Smooth muscle cell (in vitro differentiated cells): ENCODE results near the gene INPP5A. TPM values are rescaled to one million over a fixed set of nuclear protein-coding genes. Genes with fewer than 3 reads are reported as not detected.

Experiments
- DNase-seq: peaks from one replicate; lab custom pipeline; 2025; ENCODE audit not compliant: unreplicated experiment; lab: John Stamatoyannopoulos, UW
- H2AFZ ChIP-seq: fragments of 200-600 bp; sonication (generic); 2 replicates; pipeline ENCODE4 v1.6.0; 2016; ENCODE audit warnings: antibody characterized with exemption, low read depth, mild to moderate bottlenecking
- H3F3A ChIP-seq: fragments of 200-600 bp; sonication (generic); 2 replicates; pipeline ENCODE4 v1.6.0; 2017; ENCODE audit warnings: antibody characterized with exemption, low read depth
- H3K27ac ChIP-seq: fragments of 200-600 bp; sonication (generic); 2 replicates; pipeline ENCODE4 v1.5.1; 2016; ENCODE audit warnings: low read depth, mild to moderate bottlenecking
- H3K27me3 ChIP-seq: fragments of 200-600 bp; sonication (generic); 2 replicates; pipeline ENCODE4 v1.6.1; 2016; ENCODE audit warnings: low read depth, mild to moderate bottlenecking
- H3K36me3 ChIP-seq: fragments of 200-600 bp; sonication (generic); 2 replicates; pipeline ENCODE4 v1.5.1; 2016; ENCODE audit warnings: low read depth
- H3K4me1 ChIP-seq: fragments of 200-600 bp; sonication (generic); 2 replicates; pipeline ENCODE4 v1.5.1; 2016; ENCODE audit warnings: low read depth
- H3K4me2 ChIP-seq: fragments of 200-600 bp; sonication (generic); 2 replicates; pipeline ENCODE4 v1.6.0; 2016; ENCODE audit warnings: mild to moderate bottlenecking
- H3K4me3 ChIP-seq: fragments of 200-600 bp; sonication (generic); 2 replicates; pipeline ENCODE4 v1.5.1; 2016; ENCODE audit warnings: mild to moderate bottlenecking
- H3K79me2 ChIP-seq: fragments of 200-600 bp; sonication (generic); 2 replicates; pipeline ENCODE4 v1.6.0; 2016; ENCODE audit warnings: low read depth, mild to moderate bottlenecking
- H3K9ac ChIP-seq: fragments of 200-600 bp; sonication (generic); 2 replicates; pipeline ENCODE4 v1.6.0; 2016; ENCODE audit warnings: low read depth
- H3K9me3 ChIP-seq: fragments of 200-600 bp; sonication (generic); replicated peaks from 2 replicates; pipeline ENCODE4 v1.5.1; 2016; ENCODE audit warnings: low read depth
- H4K20me1 ChIP-seq: fragments of 200-600 bp; sonication (generic); 2 replicates; pipeline ENCODE4 v1.6.0; 2016; ENCODE audit warnings: low read depth
- CTCF ChIP-seq: fragments of 200-600 bp; sonication (generic); IDR thresholded peaks from 2 replicates; pipeline ENCODE4 v1.5.1; 2017; ENCODE audit warnings: borderline replicate concordance, mild to moderate bottlenecking, antibody characterized with exemption; ENCODE audit not compliant: insufficient read depth, poor library complexity, severe bottlenecking
- WGBS: methylation state at CpG from one replicate; pipeline ENCODE4 v1.1.7; 2016; ENCODE audit warnings: low lambda C conversion rate; 5-methylcytosine and 5-hydroxymethylcytosine counted together
- polyA plus RNA-seq: library from polyadenylated mRNA; unstranded; fragments of >200 nt; fragmentation: Nextera tagmentation; extraction: Ambion mirVana; gene quantifications from 2 replicates; pipeline ENCODE4 v1.2.1, GENCODE V29; 2016
- total RNA-seq: library from RNA; depleted of rRNA; stranded (reverse); fragments of >200 nt; gene quantifications from 2 replicates; pipeline ENCODE4 v1.2.3, GENCODE V29; 2014

INPP5A gene
- total and polyA plus RNA-seq, 2 experiments from 2014 or later: 48.0 to 55.9 TPM

- Histone ChIP-seq H3F3A (peaks cover 6% of the 10 kb centered on the region), H3K4me1 (no peaks in the 10 kb centered on the region), H3K4me2 (peak within 1 kb of the TSS; percentile 51), H4K20me1 (peaks cover 49% of the 10 kb centered on the region), H3K36me3 (no peaks in the 10 kb centered on the region), H3K9me3 (no peaks in the 10 kb centered on the region), H2AFZ (no peak within 1 kb of the TSS), H3K27ac (no peak within 1 kb of the TSS), H3K4me3 (no peak within 1 kb of the TSS), H3K79me2 (no peaks in the 10 kb centered on the region), H3K9ac (no peak within 1 kb of the TSS), H3K27me3 (peaks cover 96% of the 10 kb centered on the region)
- DNase-seq: no peak
- no peak for TF ChIP-seq CTCF
- 7% methylated on average over 30 of the region's 119 CpGs for WGBS
These were observed 248.3 kb downstream of the INPP5A start, which contains the start of gene NKX6-2 for GRCh38 chr10:132785723-132786475. NKX6-2 (minus strand) TSS chr10:132786147; CDS start chr10:132785948, 199 bp downstream.

- Histone ChIP-seq H2AFZ (no peak overlapping the region), H3K9me3 (no peaks in the 10 kb centered on the region), H3K36me3 (no peaks in the 10 kb centered on the region), H3K79me2 (no peaks in the 10 kb centered on the region), H3K4me2 (no peak overlapping the region), H3F3A (peaks cover 6% of the 10 kb centered on the region), H3K27ac (no peak overlapping the region), H4K20me1 (peaks cover 45% of the 10 kb centered on the region), H3K4me1 (no peaks in the 10 kb centered on the region), H3K27me3 (peaks cover 95% of the 10 kb centered on the region), H3K9ac (no peak overlapping the region), H3K4me3 (no peak overlapping the region)
- no peak for DNase-seq
- no peak for TF ChIP-seq CTCF
- WGBS: 14% methylated on average over 36 of the region's 58 CpGs
These were observed 248.9 kb downstream of the INPP5A start for GRCh38 chr10:132786476-132786883.

GRCh38 chr10:132786884-132787494, 249.4 kb downstream of the INPP5A start:
- H3K27ac ChIP-seq: no peak overlapping the region
- no peaks in the 10 kb centered on the region for H3K36me3 ChIP-seq
- H3K79me2 ChIP-seq: no peaks in the 10 kb centered on the region
- H3K9ac ChIP-seq: no peak overlapping the region
- peak overlapping the region; percentile 26 for H3K4me2 ChIP-seq
- H3K27me3 ChIP-seq: peaks cover 90% of the 10 kb centered on the region
- H4K20me1 ChIP-seq: peaks cover 41% of the 10 kb centered on the region
- DNase-seq: no peak
- TF ChIP-seq CTCF: no peak
- no peaks in the 10 kb centered on the region for H3K9me3 ChIP-seq
- whole genome bisulfite sequencing: 11% methylated on average over 65 of the region's 80 CpGs
- no peak overlapping the region for H3K4me3 ChIP-seq
- H2AFZ ChIP-seq: no peak overlapping the region
- H3F3A ChIP-seq: peaks cover 6% of the 10 kb centered on the region
- H3K4me1 ChIP-seq: no peaks in the 10 kb centered on the region
